OCI-LY7 (cell line): Measurements from ENCODE around the gene COMMD1. TPM values are rescaled to one million over a fixed set of nuclear protein-coding genes. Genes with fewer than 3 reads are reported as not detected.

Experiments used
- BruUV-seq: library from RNA; stranded (reverse); fragments of 400-500 nt; replicated peaks from 2 replicates; lab custom pipeline; 2021; lab: Mats Ljungman, UMichigan
- CTCF ChIA-PET: fragments of 300-600 bp; sonication (Branson Sonifier 250); formaldehyde crosslinking; loops from one replicate; lab custom pipeline; 2022; ENCODE audit warnings: antibody characterized with exemption; ENCODE audit not compliant: unreplicated experiment; lab: Charles Lee
- POLR2A ChIA-PET: fragments of 300-600 bp; sonication (Branson Sonifier 250); formaldehyde crosslinking; loops from one replicate; lab custom pipeline; 2022; ENCODE audit warnings: antibody characterized with exemption; lab: Charles Lee
- DNase-seq: peaks from one replicate; pipeline ENCODE4 v3.0.0-alpha.2; 2015; ENCODE audit warnings: low spot score
- H2AFZ ChIP-seq: fragments of 200-600 bp; sonication (generic), shearing (Covaris generic); 2 replicates; pipeline ENCODE4 v1.6.1; 2014; ENCODE audit warnings: mild to moderate bottlenecking, antibody characterized with exemption, low read length, moderate library complexity
- H3K27ac ChIP-seq: fragments of 200-600 bp; sonication (generic); 2 replicates; pipeline ENCODE4 v1.5.1; 2014; ENCODE audit warnings: mixed run types, low read depth, mild to moderate bottlenecking, moderate library complexity, low read length, inconsistent platforms; ENCODE audit not compliant: poor library complexity, severe bottlenecking
- H3K36me3 ChIP-seq: fragments of 200-600 bp; sonication (generic); 2 replicates; pipeline ENCODE4 v1.6.1; 2014; ENCODE audit warnings: mild to moderate bottlenecking, antibody characterized with exemption, low read length, moderate library complexity, mixed read lengths; ENCODE audit not compliant: insufficient read depth
- H3K4me1 ChIP-seq: fragments of 200-600 bp; sonication (generic); 2 replicates; pipeline ENCODE4 v1.5.1; 2014; ENCODE audit warnings: mild to moderate bottlenecking, low read length; ENCODE audit not compliant: insufficient read depth, poor library complexity, severe bottlenecking
- H3K4me2 ChIP-seq: fragments of 200-600 bp; sonication (generic); 2 replicates; pipeline ENCODE4 v1.6.1; 2014; ENCODE audit warnings: mild to moderate bottlenecking, low read length
- H3K4me3 ChIP-seq: fragments of 200-600 bp; sonication (generic); 2 replicates; pipeline ENCODE4 v1.5.1; 2014; ENCODE audit warnings: mild to moderate bottlenecking, low read depth, low read length; ENCODE audit not compliant: poor library complexity, severe bottlenecking
- H3K79me2 ChIP-seq: fragments of 200-600 bp; sonication (generic); 2 replicates; pipeline ENCODE4 v1.6.1; 2016; ENCODE audit warnings: low read depth, mild to moderate bottlenecking, low read length, moderate library complexity, mixed read lengths; ENCODE audit not compliant: insufficient read depth
- H3K9me2 ChIP-seq: fragments of 200-600 bp; sonication (generic); 2 replicates; pipeline ENCODE4 v1.6.1; 2016; ENCODE audit warnings: mild to moderate bottlenecking, low read length, mixed read lengths; ENCODE audit not compliant: insufficient read depth
- H3K9me3 ChIP-seq: fragments of 200-600 bp; sonication (generic); 2 replicates; pipeline ENCODE4 v1.6.1; 2014; ENCODE audit warnings: mild to moderate bottlenecking, mixed run types, low read length, mixed read lengths
- H4K20me1 ChIP-seq: fragments of 200-600 bp; sonication (generic); 2 replicates; pipeline ENCODE4 v1.6.1; 2014; ENCODE audit warnings: mild to moderate bottlenecking, antibody characterized with exemption, low read length, moderate library complexity, mixed read lengths; ENCODE audit not compliant: insufficient read depth
- CTCF ChIP-seq: fragments of 200-600 bp; sonication (generic); conservative IDR thresholded peaks from 2 replicates; pipeline ENCODE4 v1.5.1; 2014; ENCODE audit warnings: mild to moderate bottlenecking, antibody characterized with exemption, low read length, moderate library complexity, mixed read lengths
- EZH2phosphoT487 ChIP-seq: fragments of 200-600 bp; sonication (generic); IDR thresholded peaks from 2 replicates; pipeline ENCODE4 v1.6.1; 2018; ENCODE audit warnings: low read depth, borderline replicate concordance, mild to moderate bottlenecking, mixed run types, antibody characterized with exemption, low read length, moderate library complexity, mixed read lengths
- intact Hi-C: fragments of 100-400 bp; cut with micrococcal nuclease; formaldehyde crosslinking; loops from one replicate; pipeline ENCODE4 v1.10.0; 2022; ENCODE audit not compliant: unreplicated experiment
- total RNA-seq, 2 experiments: library from RNA; depleted of rRNA in 1 of 2; stranded (reverse); fragments of >200 nt in 1 of 2; shearing (Covaris generic) in 1 of 2; gene quantifications; 2 replicates each; pipeline ENCODE4 v1.2.3, GENCODE V29; 2014 to 2022

The COMMD1 gene
- total RNA-seq, 2 experiments from 2014 or later = 22.0 to 22.1 TPM

- H2AFZ ChIP-seq = no peak overlapping the region
- intact Hi-C loops = no loop called here
- no TSS peak for BruUV-seq
- no peaks in the 10 kb centered on the region for H4K20me1 ChIP-seq
- no peak overlapping the region for H3K27ac ChIP-seq
- ChIA-PET POLR2A (interaction anchor here (1.1 kb wide), 1 partner anchor 9 kb away, joined by 3 read pairs; no protein-coding TSS in a partner anchor), CTCF (no interaction called here)
- no peak for DNase-seq
- H3K9me2 ChIP-seq = no peaks in the 10 kb centered on the region
- H3K4me2 ChIP-seq = no peak overlapping the region
- no peak for TF ChIP-seq EZH2phosphoT487
- no peak for TF ChIP-seq CTCF
- H3K4me3 ChIP-seq = no peak overlapping the region
- H3K4me1 ChIP-seq = peaks cover 32% of the 10 kb centered on the region
- H3K79me2 ChIP-seq = no peaks in the 10 kb centered on the region
- H3K9me3 ChIP-seq = peaks cover 42% of the 10 kb centered on the region; the same call in 1 of the 2 replicates
- peaks cover 4% of the 10 kb centered on the region; the same call in 1 of the 2 replicates for H3K36me3 ChIP-seq
Observed at GRCh38 chr2:62042400-62042799, 136.9 kb downstream of the COMMD1 start.

- Histone ChIP-seq H3K27ac (no peak overlapping the region), H3K4me3 (no peak overlapping the region), H2AFZ (no peak overlapping the region), H3K36me3 (peaks cover 4% of the 10 kb centered on the region; the same call in 1 of the 2 replicates), H3K9me3 (peaks cover 42% of the 10 kb centered on the region; the same call in 1 of the 2 replicates), H3K9me2 (no peaks in the 10 kb centered on the region), H3K79me2 (no peaks in the 10 kb centered on the region), H4K20me1 (no peaks in the 10 kb centered on the region), H3K4me2 (no peak overlapping the region), H3K4me1 (peaks cover 30% of the 10 kb centered on the region)
- no peak for TF ChIP-seq CTCF
- TF ChIP-seq EZH2phosphoT487 = no peak
- ChIA-PET POLR2A (interaction anchor here (0.6 kb wide), 1 partner anchor 989 kb away, joined by 3 read pairs; no protein-coding TSS in a partner anchor), CTCF (no interaction called here)
- DNase-seq = no peak
- BruUV-seq = no TSS peak
- intact Hi-C loops = no loop called here
Observed at GRCh38 chr2:62042944-62043343, 137.5 kb downstream of the COMMD1 start.

- intact Hi-C loops = no loop called here
- no peak overlapping the region for H2AFZ ChIP-seq
- no peak overlapping the region for H3K4me2 ChIP-seq
- no peak for DNase-seq
- no peaks in the 10 kb centered on the region for H3K9me2 ChIP-seq
- H4K20me1 ChIP-seq = no peaks in the 10 kb centered on the region
- CTCF ChIA-PET = interaction anchor here (1.0 kb wide), 1 partner anchor 156 kb away, joined by 3 read pairs; no protein-coding TSS in a partner anchor
- H3K4me3 ChIP-seq = no peak overlapping the region
- H3K36me3 ChIP-seq = peaks cover 4% of the 10 kb centered on the region; the same call in 1 of the 2 replicates
- no peak overlapping the region for H3K27ac ChIP-seq
- POLR2A ChIA-PET = no interaction called here
- H3K79me2 ChIP-seq = no peaks in the 10 kb centered on the region
- peaks cover 42% of the 10 kb centered on the region; the same call in 1 of the 2 replicates for H3K9me3 ChIP-seq
- TF ChIP-seq EZH2phosphoT487 (no peak), CTCF (no peak)
- BruUV-seq = no TSS peak
- H3K4me1 ChIP-seq = peaks cover 9% of the 10 kb centered on the region
Observed at GRCh38 chr2:62045017-62045543, 139.6 kb downstream of the COMMD1 start.
